A673 (cell line): ENCODE data around the gene NEAT1.

ENCODE experiments used
- CTCF ChIP-seq: fragments of 300-800, 200-600 bp; sonication (generic); conservative IDR thresholded peaks from 2 replicates; pipeline ENCODE4 v1.5.1; 2017; ENCODE audit warnings: low read depth, mild to moderate bottlenecking, antibody characterized with exemption, low read length, moderate library complexity, mixed read lengths
- EZH2 ChIP-seq: fragments of 200-600 bp; sonication (generic); IDR thresholded peaks from 2 replicates; pipeline ENCODE4 v1.6.1; 2017; ENCODE audit warnings: borderline replicate concordance, low read depth, mild to moderate bottlenecking, mixed read lengths, antibody characterized with exemption, low read length; ENCODE audit not compliant: poor library complexity, severe bottlenecking

- no peak for TF ChIP-seq CTCF
- no peak for TF ChIP-seq EZH2
Observed at GRCh38 chr11:65432100-65432650, 9.6 kb downstream of the NEAT1 start.
